H1 (cell line): ENCODE data around the gene GDNF. TPM values are rescaled to one million over a fixed set of nuclear protein-coding genes. Genes with fewer than 3 reads are reported as not detected.

ENCODE experiments used
- CTCF ChIA-PET: fragments of 300-600 bp; sonication (Branson Sonifier 250); formaldehyde crosslinking; loops from one replicate; lab custom pipeline; 2021; ENCODE audit not compliant: partially characterized antibody; lab: Charles Lee
- POLR2A ChIA-PET: fragments of 300-600 bp; sonication (Branson Sonifier 250); formaldehyde crosslinking; loops from one replicate; lab custom pipeline; 2021; ENCODE audit warnings: inconsistent platforms; ENCODE audit not compliant: partially characterized antibody; lab: Charles Lee
- DNase-seq, 2 experiments: peaks; one replicate each; pipeline versions ENCODE4 v3.0.0 to v3.0.0-alpha.2; 2010 to 2022; ENCODE audit warnings: low spot score in 2 of 2, low read depth in 1 of 2, mixed read lengths in 1 of 2
- FAIRE-seq: peaks from 2 replicates; lab custom pipeline; 2011; peaks lifted over from hg19 to GRCh38; lab: Jason Lieb, UNC
- H2AFZ ChIP-seq: 2 replicates; pipeline ENCODE4 v1.8.1; 2012; ENCODE audit warnings: low read length, inconsistent platforms
- H2AK5ac ChIP-seq: 2 replicates; pipeline ENCODE4 v1.6.1; 2013; ENCODE audit warnings: low read depth, low read length
- H2BK120ac ChIP-seq: replicated peaks from 2 replicates; pipeline ENCODE3; 2013; ENCODE audit warnings: low read depth, low read length, inconsistent platforms
- H2BK12ac ChIP-seq: 2 replicates; pipeline ENCODE4 v1.6.1; 2013; ENCODE audit warnings: low read depth, low read length
- H2BK15ac ChIP-seq: 2 replicates; pipeline ENCODE4 v1.6.1; 2013; ENCODE audit warnings: low read length
- H2BK20ac ChIP-seq: 2 replicates; pipeline ENCODE4 v1.6.1; 2013; ENCODE audit warnings: low read length
- H2BK5ac ChIP-seq: 2 replicates; pipeline ENCODE4 v1.6.1; 2013; ENCODE audit warnings: low read depth, low read length
- H3K14ac ChIP-seq: 2 replicates; pipeline ENCODE4 v1.6.1; 2013; ENCODE audit warnings: inconsistent platforms; ENCODE audit not compliant: insufficient read length
- H3K18ac ChIP-seq: 2 replicates; pipeline ENCODE4 v1.6.1; 2013; ENCODE audit warnings: low read length; ENCODE audit errors: extremely low read depth
- H3K23ac ChIP-seq: 2 replicates; pipeline ENCODE4 v1.6.1; 2013; ENCODE audit warnings: inconsistent platforms; ENCODE audit not compliant: insufficient read length
- H3K23me2 ChIP-seq: 2 replicates; pipeline ENCODE4 v1.6.1; 2013; ENCODE audit warnings: low read depth, low read length
- H3K27ac ChIP-seq: 2 replicates; pipeline ENCODE4 v1.6.1; 2011; ENCODE audit warnings: low read depth, low read length, inconsistent platforms
- H3K27me3 ChIP-seq, 4 experiments: replicated peaks in 1 of 4; 1 replicate in 1 of 4; 2 replicates in 3 of 4; pipeline versions ENCODE4 v1.6.1 to v1.8.1; 2011 to 2013; ENCODE audit warnings: low read length in 3 of 4, mild to moderate bottlenecking in 3 of 4, inconsistent platforms in 2 of 4, mixed read lengths in 2 of 4, moderate library complexity in 1 of 4; ENCODE audit not compliant: control insufficient read depth in 3 of 4, insufficient read depth in 3 of 4; ENCODE audit errors: extremely low read depth in 1 of 4
- H3K36me3 ChIP-seq, 4 experiments: 2 replicates each; pipeline versions ENCODE4 v1.6.1 to v1.8.1; 2011 to 2013; ENCODE audit warnings: mild to moderate bottlenecking in 4 of 4, low read length in 3 of 4, moderate library complexity in 2 of 4, control low read depth in 1 of 4, inconsistent platforms in 1 of 4; ENCODE audit not compliant: insufficient read depth in 4 of 4, control insufficient read depth in 2 of 4
- H3K4ac ChIP-seq: replicated peaks from 2 replicates; pipeline ENCODE3; 2013; ENCODE audit warnings: low read length, low read depth, mixed read lengths, inconsistent platforms; ENCODE audit not compliant: insufficient read length
- H3K4me1 ChIP-seq, 4 experiments: replicated peaks in 1 of 4; 1 replicate in 1 of 4; 2 replicates in 3 of 4; pipeline versions ENCODE4 v1.6.1 to v1.8.1; 2011 to 2013; ENCODE audit warnings: low read length in 3 of 4, inconsistent platforms in 2 of 4, mixed read lengths in 1 of 4; ENCODE audit not compliant: insufficient read depth in 4 of 4, control insufficient read depth in 3 of 4
- H3K4me2 ChIP-seq, 2 experiments: 2 replicates each; pipeline versions ENCODE4 v1.6.1 to v1.8.1; 2011 to 2013; ENCODE audit warnings: low read depth in 2 of 2, low read length in 2 of 2, control low read depth in 1 of 2, inconsistent platforms in 1 of 2, mild to moderate bottlenecking in 1 of 2; ENCODE audit not compliant: insufficient read depth in 1 of 2
- H3K4me3 ChIP-seq, 4 experiments: fragments of 200-600, 300-600 bp in 1 of 4; sonication (generic), shearing (Covaris generic), sonication (Bioruptor Twin) in 1 of 4; 2 replicates each; pipeline versions ENCODE4 v1.5.1 to v1.8.1; 2011 to 2016; ENCODE audit warnings: low read length in 4 of 4, low read depth in 3 of 4, control low read depth in 2 of 4, inconsistent platforms in 2 of 4, mild to moderate bottlenecking in 2 of 4, mixed read lengths in 1 of 4, moderate library complexity in 1 of 4; ENCODE audit not compliant: insufficient read depth in 2 of 4; ENCODE audit errors: extremely low read depth in 1 of 4
- H3K56ac ChIP-seq: replicated peaks from 2 replicates; pipeline ENCODE3; 2013; ENCODE audit warnings: low read depth, mild to moderate bottlenecking, mixed read lengths, low read length, inconsistent platforms; ENCODE audit not compliant: insufficient read length
- H3K79me1 ChIP-seq: 2 replicates; pipeline ENCODE4 v1.6.1; 2013; ENCODE audit warnings: low read depth, low read length, control low read depth
- H3K79me2 ChIP-seq, 2 experiments: 2 replicates each; pipeline versions ENCODE4 v1.6.1 to v1.8.1; 2012 to 2013; ENCODE audit warnings: low read length in 2 of 2, mild to moderate bottlenecking in 2 of 2, inconsistent platforms in 1 of 2; ENCODE audit not compliant: insufficient read depth in 2 of 2, control insufficient read depth in 1 of 2
- H3K9ac ChIP-seq, 4 experiments: replicated peaks in 1 of 4; 1 replicate in 1 of 4; 2 replicates in 3 of 4; pipeline versions ENCODE4 v1.6.1 to v1.8.1; 2011 to 2013; ENCODE audit warnings: low read depth in 3 of 4, low read length in 3 of 4, control low read depth in 2 of 4, mild to moderate bottlenecking in 2 of 4, moderate library complexity in 2 of 4, inconsistent platforms in 1 of 4; ENCODE audit errors: extremely low read depth in 1 of 4
- H3K9me3 ChIP-seq, 2 experiments: 2 replicates each; pipeline versions ENCODE4 v1.6.1 to v1.8.1; 2012 to 2013; ENCODE audit warnings: mild to moderate bottlenecking in 2 of 2, moderate library complexity in 2 of 2, control low read depth in 1 of 2, inconsistent platforms in 1 of 2, low read depth in 1 of 2, low read length in 1 of 2, mixed read lengths in 1 of 2; ENCODE audit not compliant: insufficient read depth in 2 of 2
- H4K20me1 ChIP-seq, 2 experiments: replicated peaks in 1 of 2; 2 replicates each; pipeline versions ENCODE3 to v1.8.1; 2011 to 2013; ENCODE audit warnings: inconsistent platforms in 2 of 2, low read length in 2 of 2, mild to moderate bottlenecking in 1 of 2; ENCODE audit not compliant: insufficient read depth in 2 of 2, control insufficient read depth in 1 of 2
- H4K5ac ChIP-seq: 2 replicates; pipeline ENCODE4 v1.6.1; 2013; ENCODE audit warnings: low read length, low read depth, mixed read lengths, inconsistent platforms; ENCODE audit not compliant: insufficient read length
- H4K8ac ChIP-seq: 2 replicates; pipeline ENCODE4 v1.8.0; 2013; ENCODE audit warnings: mild to moderate bottlenecking, moderate library complexity, low read length, inconsistent platforms; ENCODE audit not compliant: insufficient read depth; ENCODE audit errors: extremely low read depth
- H4K91ac ChIP-seq: replicated peaks from 2 replicates; pipeline ENCODE3; 2013; ENCODE audit warnings: low read length, mixed read lengths, inconsistent platforms; ENCODE audit not compliant: insufficient read length
- CTBP2 ChIP-seq: IDR thresholded peaks from 2 replicates; pipeline ENCODE4 v1.7.0; 2011; ENCODE audit warnings: borderline replicate concordance, mild to moderate bottlenecking, moderate library complexity, mixed read lengths, low read length; ENCODE audit not compliant: insufficient read depth, insufficient read length
- EZH2 ChIP-seq: fragments of 200-600 bp; sonication (generic); IDR thresholded peaks from 2 replicates; pipeline ENCODE4 v1.7.1; 2012; ENCODE audit warnings: low read depth, mild to moderate bottlenecking, moderate library complexity, low read length, inconsistent platforms; ENCODE audit not compliant: severe bottlenecking
- HDAC6 ChIP-seq: IDR thresholded peaks from one replicate; pipeline ENCODE4 v1.7.1; 2012; ENCODE audit warnings: low read depth, mild to moderate bottlenecking, inconsistent platforms, low read length, moderate library complexity
- SP1 ChIP-seq: IDR thresholded peaks from 2 replicates; pipeline ENCODE4 v1.6.1; 2011; ENCODE audit warnings: low read depth, low read length
- SRF ChIP-seq: IDR thresholded peaks from 2 replicates; pipeline ENCODE4 v1.6.1; 2011; ENCODE audit warnings: mild to moderate bottlenecking, low read depth, low read length, moderate library complexity
- SUZ12 ChIP-seq: fragments of 200-600 bp; sonication (generic); IDR thresholded peaks from 2 replicates; pipeline ENCODE4 v1.6.1; 2012; ENCODE audit warnings: mild to moderate bottlenecking, inconsistent platforms, low read length, moderate library complexity, mixed read lengths
- TAF7 ChIP-seq: optimal IDR thresholded peaks from 2 replicates; pipeline ENCODE3; 2011; ENCODE audit warnings: low read depth, mild to moderate bottlenecking, inconsistent platforms, low read length, moderate library complexity, borderline replicate concordance
- TCF12 ChIP-seq: IDR thresholded peaks from 2 replicates; pipeline ENCODE4 v1.6.1; 2011; ENCODE audit warnings: low read depth, mild to moderate bottlenecking, low read length
- WGBS, 2 experiments: shearing (Covaris generic) in 1 of 2; methylation state at CpG; one replicate each; pipeline versions ENCODE4 v1.1.6 to v1.1.7; 2013 to 2015; ENCODE audit warnings: low lambda C conversion rate in 2 of 2, mixed read lengths in 2 of 2, inconsistent platforms in 1 of 2, low coverage in 1 of 2, missing lambda C conversion rate in 1 of 2; ENCODE audit not compliant: insufficient replicate concordance in 2 of 2, insufficient coverage in 1 of 2, insufficient read length in 1 of 2; ENCODE audit errors: extremely low coverage in 1 of 2, missing lambda C conversion rate in 1 of 2; 5-methylcytosine and 5-hydroxymethylcytosine counted together
- polyA plus RNA-seq, 7 experiments: library from polyadenylated mRNA; depleted of rRNA in 3 of 7; stranded (reverse) in 5 of 7; unstranded in 2 of 7; fragments of >200 nt in 5 of 7; fragments of 200-250 nt in 2 of 7; gene quantifications; 1 replicate in 5 of 7; 2 replicates in 1 of 7; 4 replicates in 1 of 7; pipeline versions ENCODE4 v1.2.1 to v1.2.3, GENCODE V29; 2011 to 2013; ENCODE audit warnings: missing spikeins in 2 of 7, mixed read lengths in 2 of 7
- total RNA-seq: library from RNA; stranded (reverse); fragmentation: NEBNext Ultra II Directional; extraction: Animal tissue kit (Norgen Biotek cat#: 25700); gene quantifications from 2 replicates; pipeline ENCODE4 v1.2.1, GENCODE V29; 2021

GDNF gene
- total and polyA plus RNA-seq, 2 of the 8 experiments (the other 6 are each of a cell fraction or from before 2014, with no cell fraction given), result 0.15 to 2.0 TPM

DNA sequence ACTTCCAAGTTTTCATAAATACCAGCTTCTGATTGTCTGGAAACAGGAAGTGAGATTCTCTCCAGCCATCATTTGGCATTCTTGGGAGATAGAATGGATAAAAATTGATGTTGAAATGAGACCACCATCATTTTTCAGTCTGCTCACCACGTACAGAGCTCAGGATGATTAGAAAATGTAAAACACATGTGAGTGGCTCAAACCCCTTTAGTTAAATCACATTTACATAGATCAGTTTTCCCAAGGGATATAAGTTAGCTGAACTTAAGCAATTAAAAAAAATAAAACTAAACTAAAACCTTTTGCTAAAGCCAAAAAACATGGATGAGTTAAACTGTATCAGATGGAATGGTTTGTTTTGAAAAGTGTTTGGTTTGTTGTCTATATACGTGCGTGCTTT is 37.1 kb upstream of the GDNF start:
- POLR2A ChIA-PET, result no interaction called here
- Histone ChIP-seq H4K91ac (no peak overlapping the region), H2BK15ac (no peak overlapping the region), H3K27me3 (no peaks in the 10 kb centered on the region; a peak in 1 of 7 replicates), H3K4ac (no peak overlapping the region), H2BK20ac (no peak overlapping the region), H3K9ac (no peak overlapping the region), H3K79me2 (no peaks in the 10 kb centered on the region), H3K4me2 (no peak overlapping the region), H2BK12ac (no peak overlapping the region), H3K23me2 (peaks cover 5% of the 10 kb centered on the region; the same call in 1 of the 2 replicates), H3K79me1 (no peaks in the 10 kb centered on the region), H2BK5ac (no peak overlapping the region), H4K20me1 (peaks cover 0 to 2% of the 10 kb centered on the region in 2 experiments), H3K36me3 (no peaks in the 10 kb centered on the region), H2AFZ (no peak overlapping the region), H2AK5ac (no peak overlapping the region), H3K23ac (no peak overlapping the region), H3K9me3 (0 out of 4 replicates have a peak, but pooled peaks cover 0 to 3% of the 10 kb centered on the region in 2 experiments), H3K27ac (no peak overlapping the region), H2BK120ac (no peak overlapping the region), H3K14ac (no peak overlapping the region), H3K4me1 (no peaks in the 10 kb centered on the region; a peak in 1 of 7 replicates), H3K18ac (no peak overlapping the region), H4K5ac (no peak overlapping the region), H3K4me3 (no peak overlapping the region), H3K56ac (no peak overlapping the region), H4K8ac (no peak overlapping the region)
- FAIRE-seq, result no peak
- WGBS, 2 experiments, result 71% methylated on average over 3 of the region's 3 CpGs; no CpG with 5 or more reads in 1 of the 2 experiments
- TF ChIP-seq SRF (no peak), SP1 (no peak), TAF7 (no peak), CTBP2 (no peak), HDAC6 (no peak), EZH2 (no peak), TCF12 (no peak), SUZ12 (no peak)
- DNase-seq, result no peak
- CTCF ChIA-PET, result interaction anchor here (0.7 to 2.4 kb wide), 2 partner anchors 102 to 316 kb away, joined by 3 to 9 read pairs; no protein-coding TSS in a partner anchor
